Measurements from ENCODE around the gene STAB1.
A peak's percentile ranks its signal among the peaks of the same experiment; 100 is the strongest.

Gene STAB1

GRCh38 chr3:52454250-52454937 lies 40.7 kb upstream of the STAB1 start:
- H3K4me1 ChIP-seq (ENCODE audit: control insufficient read depth, insufficient read depth, low read length), result peaks cover 5% of the 10 kb centered on the region
- H3K4me3 ChIP-seq (ENCODE audit: low read depth, low read length), result no peak overlapping the region
- no peak overlapping the region for H3K9ac ChIP-seq (ENCODE audit: low read depth, low read length)
- H3K27me3 ChIP-seq (ENCODE audit: control insufficient read depth, insufficient read depth, low read length), result no peaks in the 10 kb centered on the region
- no peaks in the 10 kb centered on the region for H3K9me3 ChIP-seq (ENCODE audit: control insufficient read depth, insufficient read depth, low read length)
- peaks cover 11% of the 10 kb centered on the region for H3K36me3 ChIP-seq (ENCODE audit: control insufficient read depth, insufficient read depth, low read length)

- Histone ChIP-seq H3K36me3 (ENCODE audit: control insufficient read depth, insufficient read depth, low read length) (peaks cover 11% of the 10 kb centered on the region), H3K9ac (ENCODE audit: low read depth, low read length) (no peak overlapping the region), H3K4me3 (ENCODE audit: low read depth, low read length) (peak overlapping the region; percentile 32), H3K27me3 (ENCODE audit: control insufficient read depth, insufficient read depth, low read length) (no peaks in the 10 kb centered on the region), H3K4me1 (ENCODE audit: control insufficient read depth, insufficient read depth, low read length) (peaks cover 5% of the 10 kb centered on the region), H3K9me3 (ENCODE audit: control insufficient read depth, insufficient read depth, low read length) (no peaks in the 10 kb centered on the region)
Measured at GRCh38 chr3:52454938-52455282, 40.2 kb upstream of the STAB1 start.

GRCh38 chr3:52455283-52456168 lies 39.6 kb upstream of the STAB1 start, which contains the start of gene NISCH:
TSS of gene NISCH (plus strand) at chr3:52455604. CDS start at chr3:52455642, 38 bp downstream.
- peak within 1 kb of the TSS; percentile 47 for H3K9ac ChIP-seq (ENCODE audit: low read depth, low read length)
- H3K36me3 ChIP-seq (ENCODE audit: control insufficient read depth, insufficient read depth, low read length), result peaks cover 11% of the 10 kb centered on the region
- H3K4me3 ChIP-seq (ENCODE audit: low read depth, low read length), result peak within 1 kb of the TSS; percentile 88
- peaks cover 5% of the 10 kb centered on the region for H3K4me1 ChIP-seq (ENCODE audit: control insufficient read depth, insufficient read depth, low read length)
- H3K9me3 ChIP-seq (ENCODE audit: control insufficient read depth, insufficient read depth, low read length), result no peaks in the 10 kb centered on the region
- H3K27me3 ChIP-seq (ENCODE audit: control insufficient read depth, insufficient read depth, low read length), result no peaks in the 10 kb centered on the region

- H3K4me3 ChIP-seq (ENCODE audit: low read depth, low read length), result peak overlapping the region; percentile 88
- H3K27me3 ChIP-seq (ENCODE audit: control insufficient read depth, insufficient read depth, low read length), result no peaks in the 10 kb centered on the region
- H3K4me1 ChIP-seq (ENCODE audit: control insufficient read depth, insufficient read depth, low read length), result peaks cover 5% of the 10 kb centered on the region
- H3K9me3 ChIP-seq (ENCODE audit: control insufficient read depth, insufficient read depth, low read length), result no peaks in the 10 kb centered on the region
- peak overlapping the region; percentile 26 for H3K9ac ChIP-seq (ENCODE audit: low read depth, low read length)
- peaks cover 11% of the 10 kb centered on the region for H3K36me3 ChIP-seq (ENCODE audit: control insufficient read depth, insufficient read depth, low read length)
Measured at GRCh38 chr3:52456169-52456799, 38.9 kb upstream of the STAB1 start.

- Histone ChIP-seq H3K9ac (ENCODE audit: low read depth, low read length) (peak overlapping the region; percentile 26), H3K4me1 (ENCODE audit: control insufficient read depth, insufficient read depth, low read length) (peaks cover 5% of the 10 kb centered on the region)
Measured at GRCh38 chr3:52456800-52457183, 38.3 kb upstream of the STAB1 start.

GRCh38 chr3:52458031-52458760 lies 36.9 kb upstream of the STAB1 start:
- no peak overlapping the region for H3K9ac ChIP-seq (ENCODE audit: low read depth, low read length)
- no peak overlapping the region for H3K4me3 ChIP-seq (ENCODE audit: low read depth, low read length)

More at GRCh38 chr3:52456800-52457183, 38.3 kb upstream of the STAB1 start:
- Histone ChIP-seq H3K4me3 (ENCODE audit: low read depth, low read length) (peak overlapping the region; percentile 88), H3K9me3 (ENCODE audit: control insufficient read depth, insufficient read depth, low read length) (no peaks in the 10 kb centered on the region), H3K36me3 (ENCODE audit: control insufficient read depth, insufficient read depth, low read length) (peaks cover 11% of the 10 kb centered on the region), H3K27me3 (ENCODE audit: control insufficient read depth, insufficient read depth, low read length) (no peaks in the 10 kb centered on the region)

GRCh38 chr3:52458770-52459545 lies 36.2 kb upstream of the STAB1 start:
- Histone ChIP-seq H3K9ac (ENCODE audit: low read depth, low read length) (no peak overlapping the region), H3K36me3 (ENCODE audit: control insufficient read depth, insufficient read depth, low read length) (peaks cover 12% of the 10 kb centered on the region), H3K27me3 (ENCODE audit: control insufficient read depth, insufficient read depth, low read length) (no peaks in the 10 kb centered on the region), H3K4me1 (ENCODE audit: control insufficient read depth, insufficient read depth, low read length) (peaks cover 5% of the 10 kb centered on the region), H3K4me3 (ENCODE audit: low read depth, low read length) (no peak overlapping the region), H3K9me3 (ENCODE audit: control insufficient read depth, insufficient read depth, low read length) (no peaks in the 10 kb centered on the region)

More at GRCh38 chr3:52458031-52458760, 36.9 kb upstream of the STAB1 start:
- H3K27me3 ChIP-seq (ENCODE audit: control insufficient read depth, insufficient read depth, low read length), result no peaks in the 10 kb centered on the region
- H3K36me3 ChIP-seq (ENCODE audit: control insufficient read depth, insufficient read depth, low read length), result peaks cover 12% of the 10 kb centered on the region
- peaks cover 5% of the 10 kb centered on the region for H3K4me1 ChIP-seq (ENCODE audit: control insufficient read depth, insufficient read depth, low read length)
- no peaks in the 10 kb centered on the region for H3K9me3 ChIP-seq (ENCODE audit: control insufficient read depth, insufficient read depth, low read length)

GRCh38 chr3:52461874-52462273 lies 33.3 kb upstream of the STAB1 start:
- Histone ChIP-seq H3K4me1 (ENCODE audit: control insufficient read depth, insufficient read depth, low read length) (peaks cover 4% of the 10 kb centered on the region), H3K4me3 (ENCODE audit: low read depth, low read length) (no peak overlapping the region), H3K27me3 (ENCODE audit: control insufficient read depth, insufficient read depth, low read length) (no peaks in the 10 kb centered on the region), H3K9me3 (ENCODE audit: control insufficient read depth, insufficient read depth, low read length) (no peaks in the 10 kb centered on the region), H3K9ac (ENCODE audit: low read depth, low read length) (no peak overlapping the region), H3K36me3 (ENCODE audit: control insufficient read depth, insufficient read depth, low read length) (peaks cover 12% of the 10 kb centered on the region)

GRCh38 chr3:52463416-52463815 lies 31.7 kb upstream of the STAB1 start:
- H3K27me3 ChIP-seq (ENCODE audit: control insufficient read depth, insufficient read depth, low read length), result no peaks in the 10 kb centered on the region
- no peak overlapping the region for H3K4me3 ChIP-seq (ENCODE audit: low read depth, low read length)
- no peaks in the 10 kb centered on the region for H3K9me3 ChIP-seq (ENCODE audit: control insufficient read depth, insufficient read depth, low read length)
- H3K9ac ChIP-seq (ENCODE audit: low read depth, low read length), result no peak overlapping the region
- H3K4me1 ChIP-seq (ENCODE audit: control insufficient read depth, insufficient read depth, low read length), result no peaks in the 10 kb centered on the region
- H3K36me3 ChIP-seq (ENCODE audit: control insufficient read depth, insufficient read depth, low read length), result peaks cover 11% of the 10 kb centered on the region

GRCh38 chr3:52468336-52468735 lies 26.8 kb upstream of the STAB1 start:
- H3K9me3 ChIP-seq (ENCODE audit: control insufficient read depth, insufficient read depth, low read length), result no peaks in the 10 kb centered on the region
- no peaks in the 10 kb centered on the region for H3K27me3 ChIP-seq (ENCODE audit: control insufficient read depth, insufficient read depth, low read length)
- no peak overlapping the region for H3K4me3 ChIP-seq (ENCODE audit: low read depth, low read length)
- no peak overlapping the region for H3K9ac ChIP-seq (ENCODE audit: low read depth, low read length)
- H3K4me1 ChIP-seq (ENCODE audit: control insufficient read depth, insufficient read depth, low read length), result no peaks in the 10 kb centered on the region
- H3K36me3 ChIP-seq (ENCODE audit: control insufficient read depth, insufficient read depth, low read length), result peaks cover 25% of the 10 kb centered on the region

All from iPS-15b (cell line).